Stomach (tissue), 19 donors: ENCODE data around the gene ZBTB32. TPM values are rescaled to one million over a fixed set of nuclear protein-coding genes. Genes with fewer than 3 reads are reported as not detected.
A peak's percentile ranks its signal among the peaks of the same experiment; 100 is the strongest.
"Not testable (repeated sequence)": the region's sequence is repeated elsewhere in the genome, so short reads cannot be mapped to it uniquely, and the experiment has no call there.

Experiments used
- DNase-seq, 2 donors: peaks; one replicate each; pipeline versions ENCODE4 v3.0.0 to v3.0.0-alpha.2; 2013 to 2019
- H3K27ac ChIP-seq, 5 donors: fragments of 200-600 bp in 4 of 5; sonication (generic) in 4 of 5; one replicate each; pipeline ENCODE4 v1.5.1; 2013 to 2019; ENCODE audit warnings: mild to moderate bottlenecking in 1 of 5, moderate library complexity in 1 of 5
- H3K27me3 ChIP-seq, 3 donors: fragments of 200-600 bp; sonication (generic); one replicate each; pipeline ENCODE4 v1.5.1; 2017 to 2019; ENCODE audit warnings: mixed run types in 1 of 3
- H3K36me3 ChIP-seq, 4 donors: fragments of 200-600 bp; sonication (generic); 1 replicate in 3 of 4; 2 replicates in 1 of 4; pipeline ENCODE4 v1.5.1; 2016 to 2019
- H3K4me1 ChIP-seq, 4 donors: fragments of 200-600 bp; sonication (generic); one replicate each; pipeline ENCODE4 v1.5.1; 2016 to 2019
- H3K4me3 ChIP-seq, 4 donors: fragments of 200-600 bp; sonication (generic) in 3 of 4; one replicate each; pipeline ENCODE4 v1.5.1; 2016 to 2019; ENCODE audit warnings: mild to moderate bottlenecking in 1 of 4
- H3K9me3 ChIP-seq, 4 donors: fragments of 200-600 bp; sonication (generic); one replicate each; pipeline ENCODE4 v1.5.1; 2016 to 2019
- EP300 ChIP-seq: sonication (generic); formaldehyde crosslinking; IDR thresholded peaks from one replicate; pipeline ENCODE4 v1.6.1; 2017; ENCODE audit warnings: antibody characterized with exemption
- POLR2A ChIP-seq, 4 donors: fragments of 450-650 bp; IDR thresholded peaks; one replicate each; pipeline ENCODE4 v1.6.1; 2016; ENCODE audit warnings: antibody characterized with exemption in 4 of 4, control low read depth in 2 of 4, mild to moderate bottlenecking in 1 of 4, moderate library complexity in 1 of 4
- POLR2AphosphoS5 ChIP-seq, 3 donors: sonication (generic); formaldehyde crosslinking; IDR thresholded peaks; one replicate each; pipeline ENCODE4 v1.6.1; 2016; ENCODE audit warnings: antibody characterized with exemption in 3 of 3
- WGBS, 5 donors: extraction: QIAGEN DNeasy Blood & Tissue Kit in 3 of 5; methylation state at CpG; one replicate each; pipeline versions ENCODE4 v1.1.5 to v1.1.7; 2013 to 2018; 5-methylcytosine and 5-hydroxymethylcytosine counted together
- intact Hi-C: fragments of 100-400 bp; cut with DNase I; formaldehyde crosslinking; loops from one replicate; pipeline ENCODE4 v1.15.1; 2023; ENCODE audit warnings: low total_unique reads
- long read RNA-seq, 10 donors: transcript quantifications; one replicate each; lab custom pipeline, GENCODE V29; 2026
- polyA plus RNA-seq, 3 donors: library from polyadenylated mRNA; stranded (reverse); fragments of 200-250 nt; gene quantifications; one replicate each; pipeline ENCODE4 v1.2.3, GENCODE V29; 2013
- total RNA-seq, 5 donors: library from RNA; depleted of rRNA; stranded (reverse); fragments of >200 nt; gene quantifications; one replicate each; pipeline versions ENCODE4 v1.1.0 to v1.2.3, GENCODE V29; 2014 to 2016
- TF ChIP-seq, protein P1 (sequence below), 7 experiments: fragments of 450-650 bp in 4 of 7; fragments of 200-600 bp in 3 of 7; sonication (generic) in 3 of 7; IDR thresholded peaks; one replicate each; pipeline ENCODE4 v1.5.1; 2016 to 2019; ENCODE audit warnings: antibody characterized with exemption in 7 of 7, control low read depth in 2 of 7, mild to moderate bottlenecking in 1 of 7
- donor health status: healthy with polysubstance abuse.
- donor health status: Bipolar disorder and iron deficiency.
- donor health status: healthy.

Gene ZBTB32, protein sequence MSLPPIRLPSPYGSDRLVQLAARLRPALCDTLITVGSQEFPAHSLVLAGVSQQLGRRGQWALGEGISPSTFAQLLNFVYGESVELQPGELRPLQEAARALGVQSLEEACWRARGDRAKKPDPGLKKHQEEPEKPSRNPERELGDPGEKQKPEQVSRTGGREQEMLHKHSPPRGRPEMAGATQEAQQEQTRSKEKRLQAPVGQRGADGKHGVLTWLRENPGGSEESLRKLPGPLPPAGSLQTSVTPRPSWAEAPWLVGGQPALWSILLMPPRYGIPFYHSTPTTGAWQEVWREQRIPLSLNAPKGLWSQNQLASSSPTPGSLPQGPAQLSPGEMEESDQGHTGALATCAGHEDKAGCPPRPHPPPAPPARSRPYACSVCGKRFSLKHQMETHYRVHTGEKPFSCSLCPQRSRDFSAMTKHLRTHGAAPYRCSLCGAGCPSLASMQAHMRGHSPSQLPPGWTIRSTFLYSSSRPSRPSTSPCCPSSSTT
- total RNA-seq (1 to 10 TPM in 1 of 5 donors, not detected in 4; 8.2 TPM), polyA plus RNA-seq (under 1 TPM in 2 of 3 donors, not detected in 1; 0.43 to 0.46 TPM)
- long read RNA-seq, donor 1 = 0 reads
- long read RNA-seq, donor 2 = 0 reads
- long read RNA-seq, donor 3 = 0 reads
- long read RNA-seq, donor 4 = 0 reads
- long read RNA-seq, donor 5 = 0 reads
- long read RNA-seq, donor 6 = 0 reads
- long read RNA-seq, donor 7 = 0 reads
- long read RNA-seq, donor 8 = 0 reads
- long read RNA-seq, donor 9 = 0 reads
- long read RNA-seq, donor 10 = 0 reads

DNA sequence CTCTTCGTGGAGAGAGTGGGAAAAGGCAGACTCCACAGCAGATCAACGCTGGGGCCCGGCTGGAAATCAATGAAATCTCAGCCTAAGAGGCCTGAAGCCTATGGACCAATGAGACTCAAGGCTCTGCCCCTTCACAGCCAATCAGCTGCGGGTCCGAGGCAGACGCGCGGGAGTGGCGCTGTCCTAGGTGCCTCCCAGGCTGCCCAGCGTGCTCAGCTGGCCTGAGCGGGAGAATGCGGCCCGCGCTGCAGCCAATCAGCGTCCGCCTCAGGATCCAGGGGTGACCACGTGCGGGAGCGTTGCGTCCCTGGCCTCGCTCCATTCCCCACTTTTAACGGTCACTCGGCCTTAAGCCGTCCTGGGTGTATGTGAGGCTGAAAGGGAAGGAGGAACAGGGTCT is at the start of gene ZBTB32:
Gene ZBTB32, plus strand, starts transcription at position 341 of the 400 bp plus-strand sequence. CDS start 10,069 bp downstream, outside the sequence.
- Histone ChIP-seq H3K4me3 (no peak within 1 kb of the TSS), H3K27me3 (peaks cover 0 to 17% (median 0%) of the 10 kb centered on the region in 3 donors), H3K36me3 (no peaks in the 10 kb centered on the region), H3K9me3 (no peaks in the 10 kb centered on the region), H3K27ac (no peak within 1 kb of the TSS), H3K4me1 (peaks cover 0 to 17% (median 16%) of the 10 kb centered on the region in 4 donors)
- no peak for TF ChIP-seq POLR2AphosphoS5 (IDR thresholded peaks at IDR 0.05)
- TF ChIP-seq, protein P1, sequence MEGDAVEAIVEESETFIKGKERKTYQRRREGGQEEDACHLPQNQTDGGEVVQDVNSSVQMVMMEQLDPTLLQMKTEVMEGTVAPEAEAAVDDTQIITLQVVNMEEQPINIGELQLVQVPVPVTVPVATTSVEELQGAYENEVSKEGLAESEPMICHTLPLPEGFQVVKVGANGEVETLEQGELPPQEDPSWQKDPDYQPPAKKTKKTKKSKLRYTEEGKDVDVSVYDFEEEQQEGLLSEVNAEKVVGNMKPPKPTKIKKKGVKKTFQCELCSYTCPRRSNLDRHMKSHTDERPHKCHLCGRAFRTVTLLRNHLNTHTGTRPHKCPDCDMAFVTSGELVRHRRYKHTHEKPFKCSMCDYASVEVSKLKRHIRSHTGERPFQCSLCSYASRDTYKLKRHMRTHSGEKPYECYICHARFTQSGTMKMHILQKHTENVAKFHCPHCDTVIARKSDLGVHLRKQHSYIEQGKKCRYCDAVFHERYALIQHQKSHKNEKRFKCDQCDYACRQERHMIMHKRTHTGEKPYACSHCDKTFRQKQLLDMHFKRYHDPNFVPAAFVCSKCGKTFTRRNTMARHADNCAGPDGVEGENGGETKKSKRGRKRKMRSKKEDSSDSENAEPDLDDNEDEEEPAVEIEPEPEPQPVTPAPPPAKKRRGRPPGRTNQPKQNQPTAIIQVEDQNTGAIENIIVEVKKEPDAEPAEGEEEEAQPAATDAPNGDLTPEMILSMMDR (IDR thresholded peaks at IDR 0.05) = no peak
- no peak for TF ChIP-seq POLR2A (IDR thresholded peaks at IDR 0.05)
- TF ChIP-seq EP300 = no peak
- intact Hi-C loops = no loop called here
- WGBS, 5 donors = 30 to 46% (median 31%) methylated on average over 16 to 24 of the region's 24 CpGs
- DNase-seq = peak in 1 of 2 donors; percentile 68

DNA sequence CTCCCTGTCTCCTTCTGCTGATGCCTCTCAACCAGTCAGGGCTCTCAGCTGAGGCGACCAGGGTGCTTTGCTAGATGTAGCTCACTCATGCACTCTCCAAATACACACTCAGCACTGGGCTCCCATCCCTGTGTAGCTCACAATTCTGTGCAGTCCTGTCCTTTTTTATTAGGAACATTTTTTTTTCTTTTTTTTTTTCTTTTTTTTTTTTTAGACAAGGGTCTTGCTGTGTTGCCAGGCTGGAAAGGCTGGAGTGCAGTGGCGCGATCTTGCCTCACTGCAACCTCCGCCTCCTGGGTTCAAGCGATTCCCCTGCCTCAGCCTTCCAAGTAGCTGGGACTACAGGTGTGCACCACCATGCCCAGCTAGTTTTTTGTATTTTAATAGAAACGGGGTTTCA is 49.5 kb upstream of the ZBTB32 start:
- peaks cover 3 to 13% (median 10%) of the 10 kb centered on the region in 4 donors for H3K4me1 ChIP-seq
- H3K27me3 ChIP-seq, intact Hi-C loops, H3K9me3 ChIP-seq, H3K4me3 ChIP-seq, DNase-seq, H3K27ac ChIP-seq: not testable (repeated sequence)
- H3K36me3 ChIP-seq = peaks cover 78 to 100% (median 96%) of the 10 kb centered on the region in 4 donors
- 95 to 99% (median 96%) methylated on average over 6 of the region's 6 CpGs for WGBS, 5 donors

DNA sequence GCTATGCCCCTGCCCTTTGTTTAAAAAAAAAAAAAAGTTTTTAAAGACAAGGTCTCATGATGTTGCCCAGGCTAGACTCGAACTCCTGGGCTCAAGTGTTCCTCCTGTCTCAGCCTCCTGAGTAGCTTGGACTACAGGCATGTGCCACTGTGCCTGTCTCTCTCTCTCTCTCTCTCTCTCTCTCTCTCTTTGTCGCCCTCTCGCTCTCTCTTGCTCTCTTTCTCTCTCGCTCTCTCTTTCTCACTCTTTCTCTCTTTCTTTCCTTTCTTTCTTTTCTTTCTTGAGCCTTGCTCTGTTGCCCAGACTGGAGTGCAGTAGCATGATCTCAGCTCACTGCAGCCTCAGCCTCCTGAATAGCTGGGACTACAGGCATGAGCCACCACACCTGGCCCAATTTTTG is 48.8 kb upstream of the ZBTB32 start:
- Histone ChIP-seq H3K27ac (no peak overlapping the region), H3K4me3 (no peak overlapping the region), H3K36me3 (peaks cover 86 to 100% (median 100%) of the 10 kb centered on the region in 4 donors), H3K27me3 (no peaks in the 10 kb centered on the region), H3K9me3 (no peaks in the 10 kb centered on the region), H3K4me1 (peaks cover 0 to 5% (median 2%) of the 10 kb centered on the region in 4 donors)
- TF ChIP-seq POLR2AphosphoS5 (IDR thresholded peaks at IDR 0.05) (no peak), POLR2A (IDR thresholded peaks at IDR 0.05) (no peak), EP300 (no peak)
- TF ChIP-seq, protein P1 (IDR thresholded peaks at IDR 0.05) = no peak
- 82 to 97% (median 96%) methylated on average over 4 of the region's 4 CpGs for WGBS, 5 donors
- DNase-seq = no peak
- intact Hi-C loops = no loop called here

DNA sequence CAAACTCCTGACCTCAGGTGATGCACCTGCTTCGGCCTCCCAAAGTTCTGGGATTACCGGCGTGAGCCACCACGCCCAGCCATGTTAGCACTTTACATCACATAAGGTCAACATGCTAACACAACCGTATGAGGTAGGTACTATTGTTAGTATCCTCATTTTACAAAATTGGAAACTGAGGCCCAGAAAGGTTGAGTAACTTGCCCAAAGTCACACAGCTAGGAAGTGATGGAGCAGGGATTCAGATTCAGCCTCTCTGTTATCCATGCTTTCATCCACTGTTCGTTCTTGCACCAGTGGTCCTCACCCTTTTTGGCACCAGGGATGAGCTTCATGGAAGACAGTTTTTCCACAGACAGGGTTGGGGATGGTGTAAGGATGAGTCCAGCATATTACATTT is 47.7 kb upstream of the ZBTB32 start:
- Histone ChIP-seq H3K9me3 (no peaks in the 10 kb centered on the region), H3K4me1 (no peaks in the 10 kb centered on the region), H3K4me3 (no peak overlapping the region), H3K27ac (no peak overlapping the region), H3K27me3 (no peaks in the 10 kb centered on the region), H3K36me3 (peaks cover 87 to 100% (median 100%) of the 10 kb centered on the region in 4 donors)
- intact Hi-C loops = no loop called here
- TF ChIP-seq POLR2A (IDR thresholded peaks at IDR 0.05) (no peak), POLR2AphosphoS5 (IDR thresholded peaks at IDR 0.05) (no peak), EP300 (no peak)
- TF ChIP-seq, protein P1 (IDR thresholded peaks at IDR 0.05) = no peak
- no peak for DNase-seq
- 93 to 97% (median 94%) methylated on average over 6 of the region's 6 CpGs for WGBS, 5 donors
